Measurements from ENCODE around the gene MKRN1. TPM values are rescaled to one million over a fixed set of nuclear protein-coding genes. Genes with fewer than 3 reads are reported as not detected.

The MKRN1 gene
- total RNA-seq, 4 donors from 2014 or later, result 66.4 to 105 (median 77.9) TPM

GRCh38 chr7:140476698-140477261 lies 2.5 kb downstream of the MKRN1 start:
- intact Hi-C loops (cut with DNase I), result loop anchor here (5.0 kb wide), 1 partner anchor 176 kb away; no protein-coding TSS in a partner anchor
- H3K27ac ChIP-seq (replicated peaks in 1 of 4), result peak overlapping the region; percentile 10 to 94 (median 91)
- peaks cover 0 to 3% (median 1%) of the 10 kb centered on the region in 4 donors for H3K36me3 ChIP-seq
- DNase-seq (ENCODE audit: extremely low spot score), result no peak
- H3K9me3 ChIP-seq, result no peaks in the 10 kb centered on the region
- TF ChIP-seq CTCF (IDR thresholded peaks at IDR 0.05), result no peak
- 75% methylated on average over 11 of the region's 11 CpGs for WGBS
- H3K4me3 ChIP-seq, result peak overlapping the region in 2 of 4 donors; percentile 94 to 99
- no peaks in the 10 kb centered on the region for H3K27me3 ChIP-seq
- H3K4me1 ChIP-seq, result peaks cover 21 to 50% (median 47%) of the 10 kb centered on the region in 4 donors

GRCh38 chr7:140475747-140476333 lies 3.5 kb downstream of the MKRN1 start:
- no peaks in the 10 kb centered on the region for H3K27me3 ChIP-seq
- peaks cover 0 to 12% (median 8%) of the 10 kb centered on the region in 4 donors for H3K36me3 ChIP-seq
- intact Hi-C loops (cut with DNase I), result loop anchor here (5.0 kb wide), 1 partner anchor 176 kb away; no protein-coding TSS in a partner anchor
- WGBS, result 46% methylated on average over 2 of the region's 2 CpGs
- DNase-seq (ENCODE audit: extremely low spot score), result no peak
- no peak overlapping the region for H3K27ac ChIP-seq (replicated peaks in 1 of 4)
- H3K9me3 ChIP-seq, result no peaks in the 10 kb centered on the region
- H3K4me1 ChIP-seq, result peaks cover 21 to 51% (median 49%) of the 10 kb centered on the region in 4 donors
- TF ChIP-seq POLR2AphosphoS5 (IDR thresholded peaks at IDR 0.05) (no peak), CTCF (IDR thresholded peaks at IDR 0.05) (peak; percentile 48 to 68 (median 62))
- H3K4me3 ChIP-seq, result no peak overlapping the region

GRCh38 chr7:140463111-140463510 lies 16.2 kb downstream of the MKRN1 start:
- WGBS, result 94% methylated on average over 2 of the region's 2 CpGs
- H3K27ac ChIP-seq (replicated peaks in 1 of 4), result no peak overlapping the region
- TF ChIP-seq CTCF (IDR thresholded peaks at IDR 0.05) (no peak), POLR2AphosphoS5 (IDR thresholded peaks at IDR 0.05) (no peak), EP300 (IDR thresholded peaks at IDR 0.05) (no peak), POLR2A (IDR thresholded peaks at IDR 0.05; ENCODE audit: low read depth) (no peak)
- H3K9me3 ChIP-seq, result no peaks in the 10 kb centered on the region
- no peaks in the 10 kb centered on the region for H3K4me1 ChIP-seq
- H3K4me3 ChIP-seq, result no peak overlapping the region
- intact Hi-C loops (cut with DNase I), result no loop called here
- no peaks in the 10 kb centered on the region for H3K27me3 ChIP-seq
- no peak for DNase-seq (ENCODE audit: extremely low spot score)
- peaks cover 32 to 95% (median 79%) of the 10 kb centered on the region in 4 donors for H3K36me3 ChIP-seq

- no peak for DNase-seq (ENCODE audit: extremely low spot score)
- Histone ChIP-seq H3K4me3 (no peak overlapping the region), H3K27me3 (no peaks in the 10 kb centered on the region), H3K36me3 (peaks cover 50 to 95% (median 84%) of the 10 kb centered on the region in 4 donors), H3K4me1 (no peaks in the 10 kb centered on the region), H3K9me3 (no peaks in the 10 kb centered on the region), H3K27ac (replicated peaks in 1 of 4) (no peak overlapping the region)
- WGBS, result 87% methylated on average over 8 of the region's 8 CpGs
- TF ChIP-seq POLR2A (IDR thresholded peaks at IDR 0.05; ENCODE audit: low read depth) (no peak), CTCF (IDR thresholded peaks at IDR 0.05) (no peak), POLR2AphosphoS5 (IDR thresholded peaks at IDR 0.05) (no peak), EP300 (IDR thresholded peaks at IDR 0.05) (no peak)
- intact Hi-C loops (cut with DNase I), result no loop called here
These were observed 20.4 kb downstream of the MKRN1 start for GRCh38 chr7:140458916-140459315.

Measured in esophagus muscularis mucosa (tissue), 4 donors.